ENCODE data around the gene ACAP3. TPM values are rescaled to one million over a fixed set of nuclear protein-coding genes. Genes with fewer than 3 reads are reported as not detected.
A peak's percentile ranks its signal among the peaks of the same experiment; 100 is the strongest.

Gene ACAP3
- total and polyA plus RNA-seq, 2 of the 4 experiments (the other 2 are of a cell fraction): 13.3 to 58.2 TPM

DNA sequence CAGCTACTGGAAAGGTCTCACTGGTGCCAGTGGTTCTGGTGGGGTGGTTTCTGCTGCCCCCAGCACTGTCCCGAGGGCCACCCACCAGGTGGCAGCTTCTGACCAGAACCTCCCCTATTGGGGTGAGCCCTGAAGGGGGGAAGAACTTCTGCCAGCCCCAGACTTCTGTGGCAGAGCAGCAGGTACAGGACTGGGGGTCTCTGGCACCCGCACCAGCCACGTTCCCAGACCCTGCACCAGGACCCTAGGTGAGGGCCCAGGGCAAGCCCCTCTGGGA, 2.3 kb upstream of the ACAP3 start:
- ATAC-seq (ENCODE audit: low read depth): no peak
- no peak overlapping the region for H2BK15ac ChIP-seq (ENCODE audit: low read depth, low read length)
- no peak overlapping the region for H2BK20ac ChIP-seq (ENCODE audit: low read depth, low read length)
- dilution Hi-C loops (cut with HindIII; ENCODE audit: low sequenced_read_pairs, unreplicated experiment) (no loop called here), in situ Hi-C loops (cut with MboI; ENCODE audit: low sequenced_read_pairs) (no loop called here), intact Hi-C loops (cut with micrococcal nuclease) (no loop called here)
- ChIA-PET CTCF (no interaction called here), POLR2A (ENCODE audit: unreplicated experiment) (no interaction called here)
- no TSS peak for BruUV-seq (replicated peaks)
- H3K27ac ChIP-seq (ENCODE audit: insufficient read depth, low read length): no peak overlapping the region
- no peak overlapping the region for H2AK5ac ChIP-seq (ENCODE audit: low read depth, low read length)
- no peak overlapping the region for H3K9ac ChIP-seq (ENCODE audit: low read depth, low read length)
- H3K27me3 ChIP-seq (ENCODE audit: control insufficient read depth, insufficient read depth, low read length): no peaks in the 10 kb centered on the region
- H3K9me1 ChIP-seq (ENCODE audit: insufficient read depth, low read length): peaks cover 3% of the 10 kb centered on the region
- H3K18ac ChIP-seq (ENCODE audit: low read depth, low read length): no peak overlapping the region
- TF ChIP-seq FOS (IDR thresholded peaks at IDR 0.05; ENCODE audit: low read depth, low read length) (no peak), CHD1 (IDR thresholded peaks at IDR 0.05; ENCODE audit: low read depth, low read length) (no peak), SMC3 (IDR thresholded peaks at IDR 0.05; ENCODE audit: low read depth, low read length) (no peak), NFE2L2 (IDR thresholded peaks at IDR 0.05; ENCODE audit: low read depth, low read length) (no peak), MAZ (IDR thresholded peaks at IDR 0.05; ENCODE audit: borderline replicate concordance, low read depth, low read length) (no peak), RFX5 (IDR thresholded peaks at IDR 0.05; ENCODE audit: low read depth, low read length) (no peak), RAD21 (IDR thresholded peaks at IDR 0.05; ENCODE audit: low read length) (no peak), CEBPB (IDR thresholded peaks at IDR 0.05; ENCODE audit: low read depth, low read length) (no peak), RCOR1 (IDR thresholded peaks at IDR 0.05; ENCODE audit: insufficient replicate concordance, low read length) (no peak), MXI1 (IDR thresholded peaks at IDR 0.05; ENCODE audit: borderline replicate concordance, low read depth, low read length) (no peak), MAFK (IDR thresholded peaks at IDR 0.05; ENCODE audit: low read depth, low read length) (no peak)
- TF ChIP-seq, protein P1, sequence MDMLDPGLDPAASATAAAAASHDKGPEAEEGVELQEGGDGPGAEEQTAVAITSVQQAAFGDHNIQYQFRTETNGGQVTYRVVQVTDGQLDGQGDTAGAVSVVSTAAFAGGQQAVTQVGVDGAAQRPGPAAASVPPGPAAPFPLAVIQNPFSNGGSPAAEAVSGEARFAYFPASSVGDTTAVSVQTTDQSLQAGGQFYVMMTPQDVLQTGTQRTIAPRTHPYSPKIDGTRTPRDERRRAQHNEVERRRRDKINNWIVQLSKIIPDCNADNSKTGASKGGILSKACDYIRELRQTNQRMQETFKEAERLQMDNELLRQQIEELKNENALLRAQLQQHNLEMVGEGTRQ (IDR thresholded peaks at IDR 0.05; ENCODE audit: low read depth, low read length): no peak
- TF ChIP-seq, protein P2, sequence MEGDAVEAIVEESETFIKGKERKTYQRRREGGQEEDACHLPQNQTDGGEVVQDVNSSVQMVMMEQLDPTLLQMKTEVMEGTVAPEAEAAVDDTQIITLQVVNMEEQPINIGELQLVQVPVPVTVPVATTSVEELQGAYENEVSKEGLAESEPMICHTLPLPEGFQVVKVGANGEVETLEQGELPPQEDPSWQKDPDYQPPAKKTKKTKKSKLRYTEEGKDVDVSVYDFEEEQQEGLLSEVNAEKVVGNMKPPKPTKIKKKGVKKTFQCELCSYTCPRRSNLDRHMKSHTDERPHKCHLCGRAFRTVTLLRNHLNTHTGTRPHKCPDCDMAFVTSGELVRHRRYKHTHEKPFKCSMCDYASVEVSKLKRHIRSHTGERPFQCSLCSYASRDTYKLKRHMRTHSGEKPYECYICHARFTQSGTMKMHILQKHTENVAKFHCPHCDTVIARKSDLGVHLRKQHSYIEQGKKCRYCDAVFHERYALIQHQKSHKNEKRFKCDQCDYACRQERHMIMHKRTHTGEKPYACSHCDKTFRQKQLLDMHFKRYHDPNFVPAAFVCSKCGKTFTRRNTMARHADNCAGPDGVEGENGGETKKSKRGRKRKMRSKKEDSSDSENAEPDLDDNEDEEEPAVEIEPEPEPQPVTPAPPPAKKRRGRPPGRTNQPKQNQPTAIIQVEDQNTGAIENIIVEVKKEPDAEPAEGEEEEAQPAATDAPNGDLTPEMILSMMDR (conservative IDR thresholded peaks at IDR 0.05; ENCODE audit: low read depth, low read length): no peak
- H4K91ac ChIP-seq (ENCODE audit: insufficient read depth, low read depth, low read length): no peak overlapping the region
- no peak overlapping the region for H3K4ac ChIP-seq (ENCODE audit: low read depth, low read length)
- H3K79me1 ChIP-seq (ENCODE audit: low read depth in 1 of 2, low read length in 2 of 2): peaks cover 3 to 49% of the 10 kb centered on the region in 2 experiments
- 93% methylated on average over 2 of the region's 3 CpGs; no CpG with 5 or more reads in 1 of the 2 experiments for WGBS, 2 experiments (ENCODE audit: extremely low coverage in 2 of 2, insufficient read length in 1 of 2)
- H3K4me3 ChIP-seq (ENCODE audit: insufficient read depth, low read depth, low read length): no peak overlapping the region
- peaks cover 51% of the 10 kb centered on the region for H4K20me1 ChIP-seq (ENCODE audit: insufficient read depth, low read length)
- H2BK120ac ChIP-seq (ENCODE audit: low read depth, low read length): no peak overlapping the region
- no peak overlapping the region for H2BK5ac ChIP-seq (ENCODE audit: low read depth, low read length, poor library complexity, severe bottlenecking)
- H3K14ac ChIP-seq (replicated peaks; ENCODE audit: low read depth, low read length): no peak overlapping the region
- H4K8ac ChIP-seq (ENCODE audit: low read depth in 2 of 2, low read length in 2 of 2): no peak overlapping the region
- no peak overlapping the region for H2AFZ ChIP-seq (replicated peaks; ENCODE audit: low read length, poor library complexity)
- no peak overlapping the region for H3K23ac ChIP-seq (ENCODE audit: low read depth, low read length)
- peaks cover 23% of the 10 kb centered on the region for H3K4me1 ChIP-seq (ENCODE audit: control insufficient read depth, insufficient read depth, low read length)
- H3K36me3 ChIP-seq (ENCODE audit: control insufficient read depth, insufficient read depth, low read length): peaks cover 50% of the 10 kb centered on the region
- peak overlapping the region; percentile 76 for H2AK9ac ChIP-seq (replicated peaks; ENCODE audit: low read depth, low read length, poor library complexity)
- H3K9me3 ChIP-seq (ENCODE audit: control insufficient read depth, insufficient read depth, low read length): no peaks in the 10 kb centered on the region
- no peak overlapping the region for H3K56ac ChIP-seq (ENCODE audit: extremely low read depth, insufficient read depth, low read length)
- H4K5ac ChIP-seq (ENCODE audit: low read depth, low read length): no peak overlapping the region
- DNase-seq: no peak
- H3K4me2 ChIP-seq (ENCODE audit: low read depth, low read length): no peak overlapping the region
